ENCODE measurements around the gene MRGPRX4. TPM values are rescaled to one million over a fixed set of nuclear protein-coding genes. Genes with fewer than 3 reads are reported as not detected.

Gene MRGPRX4
- total RNA-seq, 1 donor from 2014 or later = not detected

- Mint-ChIP-seq H3K27ac (no peak overlapping the region), H3K9me3 (no peaks in the 10 kb centered on the region), H3K4me3 (no peak overlapping the region), H3K4me1 (ENCODE audit: unreplicated experiment) (no peaks in the 10 kb centered on the region), H3K36me3 (no peaks in the 10 kb centered on the region), H3K27me3 (peaks cover 55% of the 10 kb centered on the region)
- TF ChIP-seq, protein P1, sequence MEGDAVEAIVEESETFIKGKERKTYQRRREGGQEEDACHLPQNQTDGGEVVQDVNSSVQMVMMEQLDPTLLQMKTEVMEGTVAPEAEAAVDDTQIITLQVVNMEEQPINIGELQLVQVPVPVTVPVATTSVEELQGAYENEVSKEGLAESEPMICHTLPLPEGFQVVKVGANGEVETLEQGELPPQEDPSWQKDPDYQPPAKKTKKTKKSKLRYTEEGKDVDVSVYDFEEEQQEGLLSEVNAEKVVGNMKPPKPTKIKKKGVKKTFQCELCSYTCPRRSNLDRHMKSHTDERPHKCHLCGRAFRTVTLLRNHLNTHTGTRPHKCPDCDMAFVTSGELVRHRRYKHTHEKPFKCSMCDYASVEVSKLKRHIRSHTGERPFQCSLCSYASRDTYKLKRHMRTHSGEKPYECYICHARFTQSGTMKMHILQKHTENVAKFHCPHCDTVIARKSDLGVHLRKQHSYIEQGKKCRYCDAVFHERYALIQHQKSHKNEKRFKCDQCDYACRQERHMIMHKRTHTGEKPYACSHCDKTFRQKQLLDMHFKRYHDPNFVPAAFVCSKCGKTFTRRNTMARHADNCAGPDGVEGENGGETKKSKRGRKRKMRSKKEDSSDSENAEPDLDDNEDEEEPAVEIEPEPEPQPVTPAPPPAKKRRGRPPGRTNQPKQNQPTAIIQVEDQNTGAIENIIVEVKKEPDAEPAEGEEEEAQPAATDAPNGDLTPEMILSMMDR (conservative IDR thresholded peaks at IDR 0.05) = no peak
- no peak for DNase-seq (ENCODE audit: extremely low spot score, unreplicated experiment)
Observed at GRCh38 chr11:18144243-18144642, 28.4 kb upstream of the MRGPRX4 start.

- Mint-ChIP-seq H3K27ac (no peak overlapping the region), H3K27me3 (peaks cover 53% of the 10 kb centered on the region), H3K4me3 (no peak overlapping the region), H3K9me3 (no peaks in the 10 kb centered on the region), H3K36me3 (no peaks in the 10 kb centered on the region), H3K4me1 (ENCODE audit: unreplicated experiment) (no peaks in the 10 kb centered on the region)
- TF ChIP-seq, protein P1 (conservative IDR thresholded peaks at IDR 0.05) = peak; percentile 57
- DNase-seq (ENCODE audit: extremely low spot score, unreplicated experiment) = no peak
Observed at GRCh38 chr11:18145025-18145424, 27.6 kb upstream of the MRGPRX4 start.

GRCh38 chr11:18145837-18146236 is 26.8 kb upstream of the MRGPRX4 start:
- H3K4me3 Mint-ChIP-seq = no peak overlapping the region
- no peaks in the 10 kb centered on the region for H3K4me1 Mint-ChIP-seq (ENCODE audit: unreplicated experiment)
- no peak overlapping the region for H3K27ac Mint-ChIP-seq
- peaks cover 56% of the 10 kb centered on the region for H3K27me3 Mint-ChIP-seq
- no peak for DNase-seq (ENCODE audit: extremely low spot score, unreplicated experiment)
- no peaks in the 10 kb centered on the region for H3K9me3 Mint-ChIP-seq
- no peaks in the 10 kb centered on the region for H3K36me3 Mint-ChIP-seq
- TF ChIP-seq, protein P1 (conservative IDR thresholded peaks at IDR 0.05) = no peak

- Mint-ChIP-seq H3K27me3 (peaks cover 59% of the 10 kb centered on the region), H3K4me3 (no peak overlapping the region), H3K27ac (no peak overlapping the region), H3K9me3 (no peaks in the 10 kb centered on the region), H3K36me3 (no peaks in the 10 kb centered on the region), H3K4me1 (ENCODE audit: unreplicated experiment) (no peaks in the 10 kb centered on the region)
- DNase-seq (ENCODE audit: extremely low spot score, unreplicated experiment) = no peak
- TF ChIP-seq, protein P1 (conservative IDR thresholded peaks at IDR 0.05) = no peak
Observed at GRCh38 chr11:18151581-18151980, 21.1 kb upstream of the MRGPRX4 start.

- peaks cover 10% of the 10 kb centered on the region for H3K9me3 Mint-ChIP-seq
- no peak for DNase-seq (ENCODE audit: extremely low spot score, unreplicated experiment)
- H3K27ac Mint-ChIP-seq = no peak overlapping the region
- H3K4me3 Mint-ChIP-seq = no peak overlapping the region
- TF ChIP-seq, protein P1 (conservative IDR thresholded peaks at IDR 0.05) = no peak
- peaks cover 62% of the 10 kb centered on the region for H3K27me3 Mint-ChIP-seq
- H3K36me3 Mint-ChIP-seq = no peaks in the 10 kb centered on the region
- H3K4me1 Mint-ChIP-seq (ENCODE audit: unreplicated experiment) = no peaks in the 10 kb centered on the region
Observed at GRCh38 chr11:18168372-18168771, 4.3 kb upstream of the MRGPRX4 start.
